K562 (cell line): ENCODE results near the gene PRELID3B. TPM values are rescaled to one million over a fixed set of nuclear protein-coding genes. Genes with fewer than 3 reads are reported as not detected.

Experiments
- ASH1L ChIP-seq: fragments of 450-650 bp; IDR thresholded peaks from 2 replicates; pipeline ENCODE4 v1.6.1; 2018; ENCODE audit warnings: borderline replicate concordance, mild to moderate bottlenecking, low read depth; ENCODE audit not compliant: partially characterized antibody
- BDP1 ChIP-seq: IDR thresholded peaks from 3 replicates; pipeline ENCODE4 v1.6.1; 2011; ENCODE audit not compliant: insufficient read length, insufficient read depth
- CBFB ChIP-seq: sonication (generic); formaldehyde crosslinking; IDR thresholded peaks from 2 replicates; pipeline ENCODE4 v1.4.0; 2020; ENCODE audit warnings: mild to moderate bottlenecking, missing genetic modification reagents
- DIDO1 ChIP-seq: fragments of 450-650 bp; IDR thresholded peaks from 2 replicates; pipeline ENCODE4 v1.6.1; 2016; ENCODE audit warnings: low read depth, missing biosample characterization, missing genetic modification characterization
- ETV6 ChIP-seq, 3 experiments: fragments of 150-350 bp in 1 of 3; sonication (generic) in 1 of 3; formaldehyde crosslinking in 1 of 3; IDR thresholded peaks; 2 replicates each; pipeline versions ENCODE4 v1.6.1 to v1.8.0; 2014 to 2022; ENCODE audit warnings: borderline replicate concordance in 2 of 3, low read depth in 2 of 3, antibody characterized with exemption in 1 of 3, low read length in 1 of 3, mild to moderate bottlenecking in 1 of 3, missing genetic modification reagents in 1 of 3
- GATA2 ChIP-seq: sonication (generic); formaldehyde crosslinking; IDR thresholded peaks from 2 replicates; pipeline ENCODE4 v1.4.0; 2020; ENCODE audit warnings: mild to moderate bottlenecking, missing genetic modification reagents
- HDGF ChIP-seq: fragments of 450-650 bp; IDR thresholded peaks from 2 replicates; pipeline ENCODE4 v1.6.1; 2016
- HEY1 ChIP-seq: fragments of 250-450 bp; sonication (Bioruptor Pico); IDR thresholded peaks from 2 replicates; pipeline ENCODE4 v1.5.0; 2020; ENCODE audit warnings: mild to moderate bottlenecking, moderate library complexity, borderline replicate concordance
- HIVEP1 ChIP-seq: fragments of 250-450 bp; sonication (Bioruptor Pico); IDR thresholded peaks from 2 replicates; pipeline ENCODE4 v1.4.0; 2020; ENCODE audit warnings: mild to moderate bottlenecking
- LARP7 ChIP-seq: fragments of 450-650 bp; IDR thresholded peaks from 2 replicates; pipeline ENCODE4 v1.6.1; 2016
- MED1 ChIP-seq: sonication (generic); formaldehyde crosslinking; IDR thresholded peaks from 2 replicates; pipeline ENCODE4 v1.8.1; 2023; ENCODE audit warnings: missing genetic modification reagents, borderline replicate concordance
- MTA2 ChIP-seq: fragments of 450-650 bp; IDR thresholded peaks from 2 replicates; pipeline ENCODE4 v1.6.1; 2016; ENCODE audit warnings: low read depth
- NELFE ChIP-seq: IDR thresholded peaks from 2 replicates; pipeline ENCODE4 v1.6.1; 2011; ENCODE audit warnings: mild to moderate bottlenecking; ENCODE audit not compliant: insufficient read depth, insufficient read length
- NFATC3 ChIP-seq: fragments of 450-650 bp; IDR thresholded peaks from 2 replicates; pipeline ENCODE4 v1.6.1; 2017; ENCODE audit warnings: mild to moderate bottlenecking
- NONO ChIP-seq, 2 experiments: fragments of 200-400 bp in 1 of 2; fragments of 450-650 bp in 1 of 2; formaldehyde crosslinking in 1 of 2; IDR thresholded peaks; 2 replicates each; pipeline ENCODE4 v1.6.1; 2017; ENCODE audit warnings: low read depth in 2 of 2, mild to moderate bottlenecking in 2 of 2, moderate library complexity in 2 of 2, low read length in 1 of 2
- POLR3G ChIP-seq: IDR thresholded peaks from 2 replicates; pipeline ENCODE4 v1.6.1; 2011; ENCODE audit not compliant: insufficient read length, insufficient replicate concordance; ENCODE audit errors: extremely low read depth
- RNF2 ChIP-seq: sonication (generic); IDR thresholded peaks from 2 replicates; pipeline ENCODE4 v1.6.1; 2016
- STAT5A ChIP-seq: IDR thresholded peaks from 2 replicates; pipeline ENCODE4 v1.6.1; 2012; ENCODE audit warnings: low read length, inconsistent platforms, borderline replicate concordance
- YBX1 ChIP-seq: fragments of 450-650 bp; IDR thresholded peaks from 2 replicates; pipeline ENCODE4 v1.7.1; 2016; ENCODE audit warnings: mild to moderate bottlenecking
- ZFX ChIP-seq: sonication (generic); formaldehyde crosslinking; IDR thresholded peaks from 2 replicates; pipeline ENCODE4 v1.8.0; 2022; ENCODE audit warnings: mild to moderate bottlenecking, missing genetic modification reagents, moderate library complexity
- ZNF431 ChIP-seq: sonication (generic); formaldehyde crosslinking; IDR thresholded peaks from 2 replicates; pipeline ENCODE4 v1.8.0; 2022; ENCODE audit warnings: mild to moderate bottlenecking, missing genetic modification reagents
- ZNF583 ChIP-seq: fragments of 250-450 bp; sonication (Bioruptor Pico); IDR thresholded peaks from 2 replicates; pipeline ENCODE4 v1.4.0; 2020
- ZNF584 ChIP-seq: fragments of 200-800 bp; sonication (Bioruptor generic); IDR thresholded peaks from 2 replicates; pipeline ENCODE4 v1.6.1; 2016; ENCODE audit warnings: low read depth, mild to moderate bottlenecking, missing genetic modification characterization, missing compliant biosample characterization
- polyA plus RNA-seq, 8 experiments: library from polyadenylated mRNA; depleted of rRNA in 4 of 8; stranded (reverse) in 5 of 8; unstranded in 3 of 8; fragments of >200 nt; fragmentation: Nextera tagmentation in 2 of 8; fragmentation: Illumina TruSeq in 1 of 8; extraction: Ambion mirVana in 2 of 8; extraction: Trizol in 1 of 8; gene quantifications; 2 replicates each; pipeline versions ENCODE4 v1.2.1 to v1.2.3, GENCODE V29; 2011 to 2014; ENCODE audit warnings: inconsistent platforms in 1 of 8, missing spikeins in 1 of 8
- total RNA-seq, 7 experiments: library from RNA; depleted of rRNA in 6 of 7; stranded (reverse); fragments of >200 nt in 6 of 7; fragmentation: Illumina TruSeq in 2 of 7; extraction: Trizol in 2 of 7; gene quantifications; 2 replicates each; pipeline versions ENCODE4 v1.2.1 to v1.2.3, GENCODE V29; 2011 to 2021; ENCODE audit warnings: low replicate concordance in 1 of 7
- TF ChIP-seq, protein P1 (sequence below): fragments of 250-450 bp; sonication (Bioruptor Pico); IDR thresholded peaks from 2 replicates; pipeline ENCODE4 v1.8.0; 2021; ENCODE audit warnings: borderline replicate concordance, mild to moderate bottlenecking, moderate library complexity; ENCODE audit not compliant: poor library complexity, severe bottlenecking
- TF ChIP-seq, protein P2 (sequence below): fragments of 250-450 bp; sonication (Bioruptor Pico); IDR thresholded peaks from 2 replicates; pipeline ENCODE4 v1.4.0; 2020; ENCODE audit warnings: borderline replicate concordance
- TF ChIP-seq, protein P3 (sequence below): fragments of 250-450 bp; sonication (Bioruptor Pico); IDR thresholded peaks from 2 replicates; pipeline ENCODE4 v1.5.0; 2022; ENCODE audit warnings: mild to moderate bottlenecking

PRELID3B gene
- total and polyA plus RNA-seq, 9 of the 15 experiments (the other 6 are each of a cell fraction or from before 2014, with no cell fraction given): 77.0 to 186 (median 101) TPM

DNA sequence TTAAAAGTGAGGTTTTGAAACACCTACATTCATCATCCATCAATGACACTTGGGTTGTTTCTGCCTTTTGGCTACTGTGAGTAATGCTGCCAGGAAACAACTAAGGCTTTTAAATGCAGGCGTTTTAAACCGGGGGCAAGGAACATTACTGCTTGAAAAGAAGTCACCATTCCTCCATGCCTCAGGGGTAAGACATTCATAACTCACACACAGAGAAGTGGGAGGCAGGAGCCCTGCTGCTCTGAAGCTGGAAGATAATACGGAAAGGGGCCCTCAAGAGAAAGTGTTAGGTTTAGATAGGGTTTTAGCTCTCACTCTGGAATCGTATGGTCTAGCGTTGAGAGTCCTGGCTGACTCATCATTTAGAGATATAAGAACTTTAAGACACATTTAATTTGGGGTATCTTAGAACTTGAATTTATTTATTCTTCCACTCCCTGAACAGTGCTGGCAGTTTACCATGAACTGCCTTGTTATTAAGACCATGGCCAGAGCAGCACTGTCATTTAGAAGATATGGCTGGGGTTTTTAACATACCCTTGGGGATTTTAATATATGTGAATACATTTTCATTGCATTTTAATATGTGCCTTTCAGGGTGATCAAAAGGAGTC, 21.5 kb downstream of the PRELID3B start (continued):
- TF ChIP-seq ASH1L: no peak
- no peak for TF ChIP-seq ZFX
- TF ChIP-seq ETV6 (IDR thresholded peaks at IDR 0.05; ENCODE audit: borderline replicate concordance in 1 of 2, low read depth in 2 of 2, low read length in 1 of 2): peak in 1 of 2 experiments; percentile 16; a peak in 1 of 4 replicates
- TF ChIP-seq ETV6 (CRISPR knock-in tag; IDR thresholded peaks at IDR 0.05; ENCODE audit: borderline replicate concordance): no peak
- TF ChIP-seq ZNF584: no peak
- no peak for TF ChIP-seq DIDO1 (tag)
- TF ChIP-seq CBFB (CRISPR knock-in tag): no peak
- TF ChIP-seq NFATC3: 0 out of 2 replicates have a peak, but pooled peaks have one; percentile 51
- TF ChIP-seq HIVEP1 (CRISPR knock-in tag): no peak
- TF ChIP-seq HDGF: no peak
- no peak for TF ChIP-seq MED1 (CRISPR knock-in tag)
- TF ChIP-seq, protein P1, sequence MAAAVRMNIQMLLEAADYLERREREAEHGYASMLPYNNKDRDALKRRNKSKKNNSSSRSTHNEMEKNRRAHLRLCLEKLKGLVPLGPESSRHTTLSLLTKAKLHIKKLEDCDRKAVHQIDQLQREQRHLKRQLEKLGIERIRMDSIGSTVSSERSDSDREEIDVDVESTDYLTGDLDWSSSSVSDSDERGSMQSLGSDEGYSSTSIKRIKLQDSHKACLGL: no peak
- TF ChIP-seq MTA2: peak; percentile 95
- TF ChIP-seq BDP1: no peak
- no peak for TF ChIP-seq YBX1
- no peak for TF ChIP-seq ZNF583 (CRISPR knock-in tag)
- peak; percentile 96 for TF ChIP-seq RNF2
- TF ChIP-seq POLR3G: no peak
- TF ChIP-seq NONO (IDR thresholded peaks at IDR 0.05; ENCODE audit: low read depth in 2 of 2, low read length in 1 of 2): peak in 1 of 2 experiments; percentile 66; a peak in 1 of 4 replicates
- no peak for TF ChIP-seq NELFE
- no peak; the same call in 1 of the 2 replicates for TF ChIP-seq LARP7
- TF ChIP-seq, protein P2, sequence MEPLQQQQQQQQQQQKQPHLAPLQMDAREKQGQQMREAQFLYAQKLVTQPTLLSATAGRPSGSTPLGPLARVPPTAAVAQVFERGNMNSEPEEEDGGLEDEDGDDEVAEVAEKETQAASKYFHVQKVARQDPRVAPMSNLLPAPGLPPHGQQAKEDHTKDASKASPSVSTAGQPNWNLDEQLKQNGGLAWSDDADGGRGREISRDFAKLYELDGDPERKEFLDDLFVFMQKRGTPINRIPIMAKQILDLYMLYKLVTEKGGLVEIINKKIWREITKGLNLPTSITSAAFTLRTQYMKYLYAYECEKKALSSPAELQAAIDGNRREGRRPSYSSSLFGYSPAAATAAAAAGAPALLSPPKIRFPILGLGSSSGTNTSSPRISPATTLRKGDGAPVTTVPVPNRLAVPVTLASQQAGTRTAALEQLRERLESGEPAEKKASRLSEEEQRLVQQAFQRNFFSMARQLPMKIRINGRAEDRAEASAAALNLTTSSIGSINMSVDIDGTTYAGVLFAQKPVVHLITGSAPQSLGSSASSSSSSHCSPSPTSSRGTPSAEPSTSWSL (CRISPR knock-in tag): no peak
- no peak; the same call in 1 of the 2 replicates for TF ChIP-seq HEY1 (CRISPR knock-in tag)
- peak; percentile 89 for TF ChIP-seq GATA2
- TF ChIP-seq, protein P3, sequence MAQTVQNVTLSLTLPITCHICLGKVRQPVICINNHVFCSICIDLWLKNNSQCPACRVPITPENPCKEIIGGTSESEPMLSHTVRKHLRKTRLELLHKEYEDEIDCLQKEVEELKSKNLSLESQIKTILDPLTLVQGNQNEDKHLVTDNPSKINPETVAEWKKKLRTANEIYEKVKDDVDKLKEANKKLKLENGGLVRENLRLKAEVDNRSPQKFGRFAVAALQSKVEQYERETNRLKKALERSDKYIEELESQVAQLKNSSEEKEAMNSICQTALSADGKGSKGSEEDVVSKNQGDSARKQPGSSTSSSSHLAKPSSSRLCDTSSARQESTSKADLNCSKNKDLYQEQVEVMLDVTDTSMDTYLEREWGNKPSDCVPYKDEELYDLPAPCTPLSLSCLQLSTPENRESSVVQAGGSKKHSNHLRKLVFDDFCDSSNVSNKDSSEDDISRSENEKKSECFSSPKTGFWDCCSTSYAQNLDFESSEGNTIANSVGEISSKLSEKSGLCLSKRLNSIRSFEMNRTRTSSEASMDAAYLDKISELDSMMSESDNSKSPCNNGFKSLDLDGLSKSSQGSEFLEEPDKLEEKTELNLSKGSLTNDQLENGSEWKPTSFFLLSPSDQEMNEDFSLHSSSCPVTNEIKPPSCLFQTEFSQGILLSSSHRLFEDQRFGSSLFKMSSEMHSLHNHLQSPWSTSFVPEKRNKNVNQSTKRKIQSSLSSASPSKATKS (CRISPR knock-in tag): no peak
- TF ChIP-seq STAT5A: peak; percentile 96
- no peak for TF ChIP-seq ZNF431 (CRISPR knock-in tag)
